ENCODE results near the gene DUSP22. TPM values are rescaled to one million over a fixed set of nuclear protein-coding genes. Genes with fewer than 3 reads are reported as not detected.

DUSP22 gene
- total and polyA plus RNA-seq, 8 donors: 27.3 to 48.8 (median 33.7) TPM

DNA sequence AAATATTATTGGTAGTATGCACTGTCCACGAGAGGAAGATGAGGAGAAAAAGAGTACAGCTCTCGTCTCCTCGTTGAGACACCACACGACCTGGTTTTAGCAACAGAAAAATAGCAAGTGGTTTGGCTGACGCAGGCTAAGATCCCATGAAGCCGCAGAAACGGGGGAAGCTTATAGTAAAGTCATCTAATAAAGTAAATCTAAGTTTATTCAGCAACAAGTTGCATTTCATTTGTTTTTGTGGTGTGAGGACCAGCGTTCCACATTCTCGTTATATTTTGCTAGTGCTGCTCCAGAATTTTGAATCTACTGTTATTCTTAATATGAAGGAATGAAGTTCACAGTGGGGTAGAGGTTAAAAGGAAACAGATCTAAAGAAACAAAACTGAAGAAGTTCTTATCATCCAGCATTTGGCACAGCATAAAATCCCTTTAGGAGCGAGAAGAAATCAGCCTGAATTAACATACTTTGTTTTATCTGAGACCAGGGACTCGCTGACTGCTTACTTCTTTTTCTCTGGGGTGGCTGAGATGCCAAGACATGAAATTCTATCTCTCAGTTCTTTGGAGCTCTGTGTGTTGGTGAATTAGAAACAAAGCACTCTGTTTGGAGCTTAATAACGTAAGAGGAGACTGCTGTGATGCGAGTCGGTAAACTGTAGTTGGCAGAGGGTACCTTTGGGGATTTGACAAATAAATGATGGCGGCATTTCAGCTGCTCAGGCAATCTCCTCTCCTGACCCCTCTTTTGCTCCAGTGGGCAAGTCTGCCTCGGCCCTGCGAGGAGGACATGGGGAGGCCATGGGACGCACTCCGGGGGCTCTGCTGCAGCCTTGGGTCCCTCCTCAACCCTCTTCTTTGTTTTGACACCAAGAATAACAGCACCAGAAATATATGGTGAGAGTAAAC is 74.4 kb downstream of the DUSP22 start:
- no peaks in the 10 kb centered on the region for H3K36me3 ChIP-seq
- no peak overlapping the region for H3K4me3 ChIP-seq
- TF ChIP-seq, protein P1, sequence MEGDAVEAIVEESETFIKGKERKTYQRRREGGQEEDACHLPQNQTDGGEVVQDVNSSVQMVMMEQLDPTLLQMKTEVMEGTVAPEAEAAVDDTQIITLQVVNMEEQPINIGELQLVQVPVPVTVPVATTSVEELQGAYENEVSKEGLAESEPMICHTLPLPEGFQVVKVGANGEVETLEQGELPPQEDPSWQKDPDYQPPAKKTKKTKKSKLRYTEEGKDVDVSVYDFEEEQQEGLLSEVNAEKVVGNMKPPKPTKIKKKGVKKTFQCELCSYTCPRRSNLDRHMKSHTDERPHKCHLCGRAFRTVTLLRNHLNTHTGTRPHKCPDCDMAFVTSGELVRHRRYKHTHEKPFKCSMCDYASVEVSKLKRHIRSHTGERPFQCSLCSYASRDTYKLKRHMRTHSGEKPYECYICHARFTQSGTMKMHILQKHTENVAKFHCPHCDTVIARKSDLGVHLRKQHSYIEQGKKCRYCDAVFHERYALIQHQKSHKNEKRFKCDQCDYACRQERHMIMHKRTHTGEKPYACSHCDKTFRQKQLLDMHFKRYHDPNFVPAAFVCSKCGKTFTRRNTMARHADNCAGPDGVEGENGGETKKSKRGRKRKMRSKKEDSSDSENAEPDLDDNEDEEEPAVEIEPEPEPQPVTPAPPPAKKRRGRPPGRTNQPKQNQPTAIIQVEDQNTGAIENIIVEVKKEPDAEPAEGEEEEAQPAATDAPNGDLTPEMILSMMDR (IDR thresholded peaks at IDR 0.05): no peak
- no peak overlapping the region for H3K27ac ChIP-seq
- H3K9me3 ChIP-seq: peaks cover 0 to 14% of the 10 kb centered on the region in 2 donors
- no peaks in the 10 kb centered on the region for H3K4me1 ChIP-seq
- ATAC-seq: no peak
- peaks cover 0 to 27% of the 10 kb centered on the region in 2 donors for H3K27me3 ChIP-seq
- peak in 1 of 4 donors; percentile 76 for DNase-seq
- intact Hi-C loops (cut with DNase I): no loop called here

GRCh38 chr6:367298-367794 is 75.1 kb downstream of the DUSP22 start:
- no peak for ATAC-seq
- H3K36me3 ChIP-seq: no peaks in the 10 kb centered on the region
- H3K27ac ChIP-seq: no peak overlapping the region
- DNase-seq: no peak
- intact Hi-C loops (cut with DNase I): no loop called here
- peaks cover 0 to 29% of the 10 kb centered on the region in 2 donors for H3K27me3 ChIP-seq
- H3K9me3 ChIP-seq: peaks cover 0 to 14% of the 10 kb centered on the region in 2 donors
- TF ChIP-seq, protein P1 (IDR thresholded peaks at IDR 0.05): no peak
- H3K4me1 ChIP-seq: no peaks in the 10 kb centered on the region
- H3K4me3 ChIP-seq: no peak overlapping the region

- ATAC-seq (no peak), DNase-seq (peak in 1 of 4 donors; percentile 67)
- Histone ChIP-seq H3K9me3 (peaks cover 0 to 8% of the 10 kb centered on the region in 2 donors), H3K4me1 (no peaks in the 10 kb centered on the region), H3K27me3 (peaks cover 4 to 36% of the 10 kb centered on the region in 2 donors), H3K27ac (no peak overlapping the region), H3K4me3 (no peak overlapping the region), H3K36me3 (no peaks in the 10 kb centered on the region)
- intact Hi-C loops (cut with DNase I): no loop called here
- TF ChIP-seq, protein P1 (IDR thresholded peaks at IDR 0.05): no peak
These were observed 75.8 kb downstream of the DUSP22 start for GRCh38 chr6:367891-368630.

- Histone ChIP-seq H3K27me3 (peaks cover 9 to 54% of the 10 kb centered on the region in 2 donors), H3K9me3 (no peaks in the 10 kb centered on the region), H3K27ac (no peak overlapping the region), H3K36me3 (no peaks in the 10 kb centered on the region), H3K4me1 (no peaks in the 10 kb centered on the region), H3K4me3 (no peak overlapping the region)
- TF ChIP-seq, protein P1 (IDR thresholded peaks at IDR 0.05): no peak
- intact Hi-C loops (cut with DNase I): no loop called here
- ATAC-seq (no peak), DNase-seq (no peak)
These were observed 77.5 kb downstream of the DUSP22 start for GRCh38 chr6:369559-370431.
